ENCODE results near the gene TSEN54. TPM values are rescaled to one million over a fixed set of nuclear protein-coding genes. Genes with fewer than 3 reads are reported as not detected.
"Not testable (repeated sequence)": the region's sequence is repeated elsewhere in the genome, so short reads cannot be mapped to it uniquely, and the experiment has no call there.

TSEN54 gene
- total RNA-seq, 1 experiment from 2014 or later = 44.5 TPM

DNA sequence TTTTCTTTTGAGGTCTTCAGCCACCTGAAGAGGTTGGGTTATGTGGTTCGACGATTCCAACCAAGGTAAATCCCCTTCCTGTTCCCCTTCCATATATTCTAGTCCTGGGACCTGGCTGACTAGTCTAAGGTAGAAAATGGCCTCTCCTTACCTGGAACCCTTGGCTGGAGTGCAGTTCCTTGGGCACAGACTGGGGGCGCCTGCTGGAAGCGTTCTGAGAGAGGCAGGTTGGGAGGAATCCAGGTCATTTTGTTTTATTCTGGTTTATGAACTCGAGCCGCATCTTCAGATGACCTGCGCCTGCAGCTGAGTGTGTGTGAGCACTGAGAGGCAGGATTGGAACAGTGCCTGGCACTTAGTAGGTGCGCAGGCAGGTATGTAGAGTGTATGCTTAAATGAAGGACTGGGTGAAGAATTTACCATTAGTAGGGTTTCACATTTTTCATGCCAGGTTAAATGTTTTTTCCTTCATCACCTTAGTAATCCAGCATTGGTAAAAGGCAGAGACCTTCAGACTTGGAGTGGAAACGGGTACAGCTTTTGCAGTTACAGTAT lies 2.7 kb downstream of the TSEN54 start:
- Histone ChIP-seq H3T11ph (ENCODE audit: low read length) (no peak overlapping the region), H3K23me2 (ENCODE audit: insufficient read length, low read depth, low read length, poor library complexity, severe bottlenecking) (peaks cover 8% of the 10 kb centered on the region), H2AK5ac (ENCODE audit: insufficient read length, low read length) (no peak overlapping the region), H4K91ac (ENCODE audit: insufficient read length, low read depth, low read length) (no peak overlapping the region), H3K18ac (ENCODE audit: insufficient read length, low read depth, low read length) (no peak overlapping the region), H3K4me2 (ENCODE audit: insufficient read depth, insufficient read length, low read length) (no peak overlapping the region), H3K9me3 (ENCODE audit: control insufficient read depth, low read depth, low read length) (no peaks in the 10 kb centered on the region), H2BK20ac (ENCODE audit: low read depth, low read length, poor library complexity, severe bottlenecking) (no peak overlapping the region), H3K4ac (ENCODE audit: low read depth, low read length) (no peak overlapping the region), H2AFZ (ENCODE audit: low read length) (no peak overlapping the region), H3K56ac (ENCODE audit: insufficient read length, low read depth, low read length) (no peak overlapping the region), H3K27ac (ENCODE audit: insufficient read length, low read depth, low read length) (no peak overlapping the region), H4K5ac (ENCODE audit: insufficient read length, low read depth, low read length) (no peak overlapping the region), H2BK120ac (ENCODE audit: low read depth, low read length, poor library complexity, severe bottlenecking) (no peak overlapping the region), H4K20me1 (ENCODE audit: control insufficient read depth, insufficient read depth, insufficient read length) (no peaks in the 10 kb centered on the region), H2BK5ac (ENCODE audit: insufficient read length, low read length) (no peak overlapping the region), H3K9ac (ENCODE audit: extremely low read depth, insufficient read length, low read length) (no peak overlapping the region), H3K23ac (ENCODE audit: insufficient read length, low read depth, low read length) (no peak overlapping the region), H3K14ac (ENCODE audit: insufficient read depth, low read length) (no peak overlapping the region), H3K27me3 (ENCODE audit: insufficient read depth, low read length) (no peaks in the 10 kb centered on the region), H3K79me2 (ENCODE audit: insufficient read depth, low read length) (no peaks in the 10 kb centered on the region; the same call in 1 of the 2 replicates), H3K4me1 (ENCODE audit: insufficient read depth, low read length) (no peaks in the 10 kb centered on the region; the same call in 1 of the 2 replicates), H4K8ac (replicated peaks; ENCODE audit: insufficient read length, low read depth, low read length) (no peak overlapping the region), H2BK15ac (ENCODE audit: low read depth, low read length) (no peak overlapping the region), H2BK12ac (ENCODE audit: insufficient read length, low read depth, low read length) (no peak overlapping the region), H3K79me1 (ENCODE audit: insufficient read depth, low read depth, low read length, poor library complexity, severe bottlenecking) (no peaks in the 10 kb centered on the region)
- Mint-ChIP-seq H3K9me3 (no peaks in the 10 kb centered on the region), H3K4me1 (peaks cover 15 to 18% of the 10 kb centered on the region in 2 experiments), H3K4me3 (0 out of 5 replicates have a peak overlapping the region, but pooled peaks of 1 of the 2 experiments have one; percentile 30), H3K36me3 (ENCODE audit: insufficient read depth in 1 of 3, low read depth in 3 of 3) (peaks cover 12 to 55% (median 51%) of the 10 kb centered on the region in 3 experiments; a peak in 6 of 7 replicates), H3K27me3 (ENCODE audit: low read depth) (no peaks in the 10 kb centered on the region; the same call in 1 of the 2 replicates), H3K27ac (no peak overlapping the region)
- no CpG with 5 or more reads among the region's 9 CpGs for WGBS (ENCODE audit: extremely low coverage, insufficient read length, low lambda C conversion rate)
- TF ChIP-seq, protein P1, sequence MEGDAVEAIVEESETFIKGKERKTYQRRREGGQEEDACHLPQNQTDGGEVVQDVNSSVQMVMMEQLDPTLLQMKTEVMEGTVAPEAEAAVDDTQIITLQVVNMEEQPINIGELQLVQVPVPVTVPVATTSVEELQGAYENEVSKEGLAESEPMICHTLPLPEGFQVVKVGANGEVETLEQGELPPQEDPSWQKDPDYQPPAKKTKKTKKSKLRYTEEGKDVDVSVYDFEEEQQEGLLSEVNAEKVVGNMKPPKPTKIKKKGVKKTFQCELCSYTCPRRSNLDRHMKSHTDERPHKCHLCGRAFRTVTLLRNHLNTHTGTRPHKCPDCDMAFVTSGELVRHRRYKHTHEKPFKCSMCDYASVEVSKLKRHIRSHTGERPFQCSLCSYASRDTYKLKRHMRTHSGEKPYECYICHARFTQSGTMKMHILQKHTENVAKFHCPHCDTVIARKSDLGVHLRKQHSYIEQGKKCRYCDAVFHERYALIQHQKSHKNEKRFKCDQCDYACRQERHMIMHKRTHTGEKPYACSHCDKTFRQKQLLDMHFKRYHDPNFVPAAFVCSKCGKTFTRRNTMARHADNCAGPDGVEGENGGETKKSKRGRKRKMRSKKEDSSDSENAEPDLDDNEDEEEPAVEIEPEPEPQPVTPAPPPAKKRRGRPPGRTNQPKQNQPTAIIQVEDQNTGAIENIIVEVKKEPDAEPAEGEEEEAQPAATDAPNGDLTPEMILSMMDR (conservative IDR thresholded peaks at IDR 0.05) = peak; percentile 59
- no peak for DNase-seq

DNA sequence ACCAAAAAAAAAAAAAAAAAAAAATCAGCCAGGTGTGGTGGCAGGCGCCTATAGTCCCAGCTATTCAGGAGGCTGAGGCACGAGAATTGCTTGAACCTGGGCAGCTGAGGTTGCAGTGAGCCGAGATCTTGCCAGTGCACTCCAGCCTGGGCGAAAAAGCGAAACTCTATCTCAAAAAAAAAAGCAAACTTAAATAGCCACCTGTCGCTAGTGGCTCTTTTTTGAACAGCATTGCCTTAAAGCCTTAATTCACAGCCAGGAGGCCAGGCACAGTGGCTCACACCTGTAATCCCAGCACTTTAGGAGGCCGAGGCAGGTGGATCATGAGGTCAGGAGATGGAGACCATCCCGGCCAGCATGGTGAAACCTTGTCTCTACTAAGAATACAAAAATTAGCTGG lies 4.1 kb downstream of the TSEN54 start:
- H3K23me2 ChIP-seq (ENCODE audit: insufficient read length, low read depth, low read length, poor library complexity, severe bottlenecking); H3K9ac ChIP-seq (ENCODE audit: extremely low read depth, insufficient read length, low read length); H2BK12ac ChIP-seq (ENCODE audit: insufficient read length, low read depth, low read length); H2BK15ac ChIP-seq (ENCODE audit: low read depth, low read length); H3K27ac ChIP-seq (ENCODE audit: insufficient read length, low read depth, low read length); H3K9me3 Mint-ChIP-seq; H2AFZ ChIP-seq (ENCODE audit: low read length); H3K23ac ChIP-seq (ENCODE audit: insufficient read length, low read depth, low read length); H2AK5ac ChIP-seq (ENCODE audit: insufficient read length, low read length); H3K79me2 ChIP-seq (ENCODE audit: insufficient read depth, low read length); H3K27me3 Mint-ChIP-seq (ENCODE audit: low read depth); H4K8ac ChIP-seq (replicated peaks; ENCODE audit: insufficient read length, low read depth, low read length); DNase-seq; H3K9me3 ChIP-seq (ENCODE audit: control insufficient read depth, low read depth, low read length); H2BK20ac ChIP-seq (ENCODE audit: low read depth, low read length, poor library complexity, severe bottlenecking); H3K18ac ChIP-seq (ENCODE audit: insufficient read length, low read depth, low read length); H3K56ac ChIP-seq (ENCODE audit: insufficient read length, low read depth, low read length); H3K4me1 ChIP-seq (ENCODE audit: insufficient read depth, low read length); H3T11ph ChIP-seq (ENCODE audit: low read length); H4K5ac ChIP-seq (ENCODE audit: insufficient read length, low read depth, low read length); H3K27me3 ChIP-seq (ENCODE audit: insufficient read depth, low read length); H3K4me3 Mint-ChIP-seq; H4K20me1 ChIP-seq (ENCODE audit: control insufficient read depth, insufficient read depth, insufficient read length); H4K91ac ChIP-seq (ENCODE audit: insufficient read length, low read depth, low read length); H3K27ac Mint-ChIP-seq; H2BK120ac ChIP-seq (ENCODE audit: low read depth, low read length, poor library complexity, severe bottlenecking); H3K79me1 ChIP-seq (ENCODE audit: insufficient read depth, low read depth, low read length, poor library complexity, severe bottlenecking); H3K4ac ChIP-seq (ENCODE audit: low read depth, low read length); H3K4me2 ChIP-seq (ENCODE audit: insufficient read depth, insufficient read length, low read length); H2BK5ac ChIP-seq (ENCODE audit: insufficient read length, low read length); H3K14ac ChIP-seq (ENCODE audit: insufficient read depth, low read length): not testable (repeated sequence)
- WGBS (ENCODE audit: extremely low coverage, insufficient read length, low lambda C conversion rate) = no CpG with 5 or more reads among the region's 8 CpGs
- Mint-ChIP-seq H3K4me1 (peaks cover 20 to 23% of the 10 kb centered on the region in 2 experiments), H3K36me3 (ENCODE audit: insufficient read depth in 1 of 3, low read depth in 3 of 3) (peaks cover 12 to 56% (median 53%) of the 10 kb centered on the region in 3 experiments; a peak in 6 of 7 replicates)

Measured in H9 (cell line).